ENCODE data around the gene CD300A.

The CD300A gene

DNA sequence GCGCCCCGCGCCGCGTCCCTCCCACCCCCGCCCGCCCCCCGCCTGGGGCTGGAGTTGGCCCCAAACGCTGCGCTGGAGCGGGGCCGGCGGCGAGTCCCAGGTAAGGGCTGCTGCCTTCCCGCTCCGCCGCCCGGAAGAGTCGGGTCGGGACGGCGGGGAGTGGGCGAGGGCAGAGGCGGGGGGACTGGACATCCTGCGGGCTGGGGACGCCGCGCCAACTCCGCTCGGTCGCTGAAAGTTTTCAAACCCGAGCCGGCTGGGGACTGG lies 34.1 kb upstream of the CD300A start:
- no peak for DNase-seq (ENCODE audit: extremely low read depth, low read depth)
- no peak overlapping the region for H3K4me3 ChIP-seq (replicated peaks; ENCODE audit: low read depth, low read length)
- TF ChIP-seq, protein P1, sequence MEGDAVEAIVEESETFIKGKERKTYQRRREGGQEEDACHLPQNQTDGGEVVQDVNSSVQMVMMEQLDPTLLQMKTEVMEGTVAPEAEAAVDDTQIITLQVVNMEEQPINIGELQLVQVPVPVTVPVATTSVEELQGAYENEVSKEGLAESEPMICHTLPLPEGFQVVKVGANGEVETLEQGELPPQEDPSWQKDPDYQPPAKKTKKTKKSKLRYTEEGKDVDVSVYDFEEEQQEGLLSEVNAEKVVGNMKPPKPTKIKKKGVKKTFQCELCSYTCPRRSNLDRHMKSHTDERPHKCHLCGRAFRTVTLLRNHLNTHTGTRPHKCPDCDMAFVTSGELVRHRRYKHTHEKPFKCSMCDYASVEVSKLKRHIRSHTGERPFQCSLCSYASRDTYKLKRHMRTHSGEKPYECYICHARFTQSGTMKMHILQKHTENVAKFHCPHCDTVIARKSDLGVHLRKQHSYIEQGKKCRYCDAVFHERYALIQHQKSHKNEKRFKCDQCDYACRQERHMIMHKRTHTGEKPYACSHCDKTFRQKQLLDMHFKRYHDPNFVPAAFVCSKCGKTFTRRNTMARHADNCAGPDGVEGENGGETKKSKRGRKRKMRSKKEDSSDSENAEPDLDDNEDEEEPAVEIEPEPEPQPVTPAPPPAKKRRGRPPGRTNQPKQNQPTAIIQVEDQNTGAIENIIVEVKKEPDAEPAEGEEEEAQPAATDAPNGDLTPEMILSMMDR (IDR thresholded peaks at IDR 0.05; ENCODE audit: low read depth, low read length, missing control alignments) = no peak

DNA sequence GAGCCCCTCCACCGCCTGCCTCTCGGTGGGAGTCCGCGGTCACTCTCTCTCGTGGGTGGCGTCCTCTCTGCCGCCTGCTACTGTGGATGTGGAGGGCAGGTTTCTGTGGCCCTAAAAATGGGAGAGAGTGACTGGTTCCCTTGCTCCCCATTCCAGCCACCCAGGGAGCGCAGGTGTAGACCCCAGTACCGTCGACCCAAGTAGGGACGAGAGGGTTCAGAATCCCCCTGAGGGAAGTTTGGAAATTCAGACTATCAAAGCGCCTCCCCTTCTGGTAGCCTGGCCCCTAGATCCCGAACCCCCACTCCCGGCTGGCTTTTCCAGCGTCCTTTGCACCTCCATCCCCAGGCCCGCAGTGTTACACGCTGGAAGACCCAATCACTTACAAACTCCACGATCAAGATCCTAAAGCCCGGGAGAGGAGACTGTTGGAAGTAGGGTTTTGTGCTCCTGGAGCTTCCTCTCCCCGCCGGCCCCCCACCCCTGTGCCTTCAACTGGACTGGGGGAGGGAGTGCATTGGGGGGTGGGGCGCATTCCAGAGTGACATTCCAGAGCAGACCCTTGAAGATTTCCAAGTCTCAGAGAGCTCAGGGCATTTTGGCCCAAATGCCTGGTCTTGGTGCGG lies 33.6 kb upstream of the CD300A start:
- DNase-seq (ENCODE audit: extremely low read depth, low read depth) = no peak
- TF ChIP-seq, protein P1 (IDR thresholded peaks at IDR 0.05; ENCODE audit: low read depth, low read length, missing control alignments) = no peak
- no peak overlapping the region for H3K4me3 ChIP-seq (replicated peaks; ENCODE audit: low read depth, low read length)

DNA sequence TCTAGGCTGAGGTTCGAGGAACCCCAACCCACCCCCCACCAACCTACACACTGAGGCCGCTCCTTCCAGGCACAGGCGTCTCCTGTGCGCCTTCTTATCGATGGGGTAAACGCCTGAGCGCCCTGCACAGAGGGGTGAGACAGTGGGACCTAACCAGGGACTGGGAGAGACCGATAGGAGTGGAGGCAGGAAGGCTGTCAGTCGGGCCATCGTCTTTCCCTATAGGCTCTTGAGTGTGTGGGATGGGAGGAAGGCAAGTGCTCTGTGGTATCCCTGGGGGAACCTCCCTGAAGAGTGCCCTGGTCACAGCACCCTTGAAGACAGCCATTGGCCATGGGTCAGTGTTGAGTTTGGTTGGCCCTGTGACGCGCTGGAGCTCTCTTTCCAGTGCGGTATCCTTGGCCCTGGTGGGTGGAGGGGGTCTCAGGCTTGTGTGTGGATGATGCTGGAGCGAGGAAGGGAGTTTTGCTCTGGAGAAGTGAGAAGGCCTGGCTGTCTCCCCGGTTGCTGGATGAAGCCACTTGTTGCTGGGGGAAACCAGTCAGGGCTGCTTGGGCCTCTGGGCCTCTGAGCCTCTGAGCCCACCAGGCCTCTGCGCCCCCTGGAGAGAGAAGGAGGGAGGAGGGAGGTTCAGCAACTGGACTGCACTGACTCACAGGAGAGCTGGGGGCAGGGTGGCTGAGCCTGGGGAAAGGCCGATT lies 32.9 kb upstream of the CD300A start:
- no peak for DNase-seq (ENCODE audit: extremely low read depth, low read depth)
- no peak overlapping the region for H3K4me3 ChIP-seq (replicated peaks; ENCODE audit: low read depth, low read length)
- TF ChIP-seq, protein P1 (IDR thresholded peaks at IDR 0.05; ENCODE audit: low read depth, low read length, missing control alignments) = no peak

DNA sequence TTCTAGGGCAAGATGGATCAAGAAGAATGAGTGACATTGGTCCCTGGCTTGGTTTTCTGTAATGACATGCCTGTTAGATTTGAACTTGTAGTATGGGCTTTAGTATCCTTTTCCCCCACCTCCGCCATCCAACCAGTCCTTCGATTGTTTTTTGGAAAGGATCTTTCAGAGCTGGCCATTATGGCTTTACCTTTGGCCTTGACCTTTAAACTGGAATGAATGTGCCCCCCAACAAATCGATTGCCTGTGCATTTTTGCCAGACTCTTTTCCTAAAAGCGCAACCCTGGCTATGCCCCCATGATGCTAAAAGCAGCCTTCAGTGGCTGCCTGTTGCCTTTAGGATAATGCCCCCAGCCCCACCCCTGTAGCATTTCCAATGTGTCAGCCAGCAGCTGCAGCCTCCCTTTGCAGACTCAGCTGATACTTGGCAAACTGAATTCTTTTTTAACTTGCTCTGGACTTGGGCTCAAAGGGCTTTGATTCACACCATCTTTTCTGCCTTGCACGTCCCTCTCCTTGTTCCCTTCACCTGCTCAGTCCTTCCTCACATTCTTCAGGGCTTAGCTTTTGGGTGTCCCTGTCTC lies 30.6 kb upstream of the CD300A start:
- DNase-seq (ENCODE audit: extremely low read depth, low read depth) = no peak
- TF ChIP-seq, protein P1 (IDR thresholded peaks at IDR 0.05; ENCODE audit: low read depth, low read length, missing control alignments) = no peak
- H3K4me3 ChIP-seq (replicated peaks; ENCODE audit: low read depth, low read length) = no peak overlapping the region

DNA sequence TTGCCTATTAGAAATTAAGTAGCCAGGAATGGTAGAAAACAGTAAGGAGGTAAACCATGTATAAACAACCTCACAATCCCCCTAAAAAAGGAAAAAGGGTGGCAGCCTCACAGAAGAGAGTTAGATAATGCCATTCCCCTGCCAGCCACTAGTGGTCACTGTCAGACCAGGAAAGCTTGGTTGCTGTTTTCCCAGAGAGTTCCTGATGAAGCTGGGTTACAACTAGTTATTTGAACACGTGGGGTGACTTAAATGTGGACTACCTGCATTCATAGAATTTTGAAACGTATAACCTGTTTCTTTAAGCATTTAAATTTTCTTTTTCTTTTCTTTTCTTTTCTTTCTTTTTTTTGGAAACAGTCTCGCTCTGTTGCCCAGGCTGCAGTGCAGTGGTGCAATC lies 28.7 kb upstream of the CD300A start:
- TF ChIP-seq, protein P1 (IDR thresholded peaks at IDR 0.05; ENCODE audit: low read depth, low read length, missing control alignments) = peak; percentile 72
- H3K4me3 ChIP-seq (replicated peaks; ENCODE audit: low read depth, low read length) = no peak overlapping the region
- DNase-seq (ENCODE audit: extremely low read depth, low read depth) = no peak

DNA sequence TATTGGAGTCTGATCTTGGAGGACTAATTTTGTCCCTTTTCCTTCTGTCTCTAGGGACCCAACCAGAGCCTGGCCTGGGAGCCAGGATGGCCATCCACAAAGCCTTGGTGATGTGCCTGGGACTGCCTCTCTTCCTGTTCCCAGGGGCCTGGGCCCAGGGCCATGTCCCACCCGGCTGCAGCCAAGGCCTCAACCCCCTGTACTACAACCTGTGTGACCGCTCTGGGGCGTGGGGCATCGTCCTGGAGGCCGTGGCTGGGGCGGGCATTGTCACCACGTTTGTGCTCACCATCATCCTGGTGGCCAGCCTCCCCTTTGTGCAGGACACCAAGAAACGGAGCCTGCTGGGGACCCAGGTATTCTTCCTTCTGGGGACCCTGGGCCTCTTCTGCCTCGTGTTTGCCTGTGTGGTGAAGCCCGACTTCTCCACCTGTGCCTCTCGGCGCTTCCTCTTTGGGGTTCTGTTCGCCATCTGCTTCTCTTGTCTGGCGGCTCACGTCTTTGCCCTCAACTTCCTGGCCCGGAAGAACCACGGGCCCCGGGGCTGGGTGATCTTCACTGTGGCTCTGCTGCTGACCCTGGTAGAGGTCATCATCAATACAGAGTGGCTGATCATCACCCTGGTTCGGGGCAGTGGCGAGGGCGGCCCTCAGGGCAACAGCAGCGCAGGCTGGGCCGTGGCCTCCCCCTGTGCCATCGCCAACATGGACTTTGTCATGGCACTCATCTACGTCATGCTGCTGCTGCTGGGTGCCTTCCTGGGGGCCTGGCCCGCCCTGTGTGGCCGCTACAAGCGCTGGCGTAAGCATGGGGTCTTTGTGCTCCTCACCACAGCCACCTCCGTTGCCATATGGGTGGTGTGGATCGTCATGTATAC lies 26.5 kb upstream of the CD300A start:
- TF ChIP-seq, protein P1 (IDR thresholded peaks at IDR 0.05; ENCODE audit: low read depth, low read length, missing control alignments) = no peak
- no peak overlapping the region for H3K4me3 ChIP-seq (replicated peaks; ENCODE audit: low read depth, low read length)
- DNase-seq (ENCODE audit: extremely low read depth, low read depth) = no peak
